Non-pigmented ciliary epithelial cell (primary cell): ENCODE measurements around the gene MAT1A.
A peak's percentile ranks its signal among the peaks of the same experiment; 100 is the strongest.
"Not testable (repeated sequence)": the region's sequence is repeated elsewhere in the genome, so short reads cannot be mapped to it uniquely, and the experiment has no call there.

Experiments used
- DNase-seq: peaks from one replicate; pipeline ENCODE4 v3.0.0-alpha.2; 2010; ENCODE audit warnings: low read depth

The MAT1A gene

DNA sequence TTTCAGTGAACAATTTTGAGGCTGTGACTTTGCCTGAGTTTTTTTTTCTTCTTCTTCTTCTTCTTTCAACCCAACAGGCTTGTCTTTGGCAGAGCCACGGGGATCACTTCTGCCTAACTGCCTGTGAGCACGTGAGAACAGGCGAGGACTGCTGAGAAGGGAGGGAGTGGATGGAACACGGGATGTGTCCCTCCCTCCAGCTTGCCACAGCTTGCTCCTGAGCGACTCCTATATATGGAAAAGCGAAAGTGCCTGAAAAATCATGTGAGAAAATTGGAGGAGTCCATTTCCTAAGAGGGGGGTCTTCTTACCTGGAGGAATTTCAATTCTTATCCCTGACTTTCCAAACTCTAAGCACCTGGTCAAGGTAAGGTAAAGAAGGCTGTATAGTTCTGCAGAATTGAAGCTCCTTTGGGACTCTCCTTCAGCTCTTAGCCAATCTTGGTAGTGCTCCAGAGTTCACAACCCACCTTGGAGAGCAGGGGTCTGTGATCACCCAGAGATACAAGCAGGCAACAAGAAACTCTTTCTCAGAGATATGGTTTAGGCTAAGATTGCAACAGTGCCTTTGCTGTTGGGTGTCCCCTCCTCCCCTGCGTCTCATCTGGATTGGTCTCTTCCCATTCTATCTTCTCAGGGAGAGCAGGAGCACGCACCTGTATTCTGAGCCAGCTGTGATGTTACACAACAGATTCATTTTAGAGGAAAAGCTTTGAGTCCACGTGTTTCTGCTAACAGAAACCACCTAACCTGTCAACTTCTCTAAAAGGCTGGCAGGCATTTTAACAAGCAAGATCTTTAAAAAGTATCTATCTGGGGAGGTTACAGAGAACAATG, at the start of gene MAT1A:
Gene MAT1A (minus strand): TSS at position 208 of the 837 bp plus-strand sequence. CDS start 235 bp downstream, outside the sequence.
- DNase-seq: no peak

DNA sequence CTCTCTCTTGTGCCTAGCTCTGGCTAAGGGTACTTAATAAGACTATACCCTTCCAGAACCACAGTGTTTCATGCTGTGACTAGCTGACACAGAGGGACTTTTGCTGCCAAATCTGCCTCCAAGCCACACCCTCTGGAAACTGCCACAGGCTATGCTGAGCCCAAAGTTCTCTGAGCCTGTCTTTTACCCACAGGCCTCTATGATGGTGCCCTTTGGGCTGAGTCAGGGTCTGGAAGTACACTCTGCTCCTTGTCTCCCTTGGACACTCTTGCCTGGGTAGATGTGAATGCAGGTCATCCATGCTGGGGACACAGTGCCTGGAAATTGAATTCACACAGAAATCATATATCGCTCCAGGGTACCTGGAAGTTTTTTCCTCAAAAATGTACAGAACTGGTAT, 44.5 kb upstream of the MAT1A start:
- no peak for DNase-seq

DNA sequence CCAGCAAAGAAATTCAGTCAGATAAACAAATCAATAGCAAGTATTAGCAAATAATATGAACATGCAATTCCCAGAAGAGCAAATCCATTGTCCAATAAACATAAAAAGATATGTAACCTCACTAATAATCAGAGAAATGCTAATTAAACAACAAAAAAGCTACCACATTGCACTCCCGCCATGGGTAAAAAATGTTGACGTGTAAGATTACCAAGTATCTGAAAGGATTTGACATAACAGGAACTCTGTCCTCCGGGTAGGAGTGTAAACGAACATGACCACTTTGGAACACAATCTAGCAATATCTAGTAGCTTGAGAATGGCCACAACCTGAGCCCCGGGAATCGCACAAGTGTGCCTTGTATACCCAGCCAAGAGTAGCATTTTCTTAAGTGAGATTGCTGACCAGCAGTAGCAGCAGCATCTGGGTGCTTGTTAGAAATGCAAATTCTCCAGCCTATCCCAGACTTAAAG, 35.5 kb upstream of the MAT1A start:
- no peak for DNase-seq

DNA sequence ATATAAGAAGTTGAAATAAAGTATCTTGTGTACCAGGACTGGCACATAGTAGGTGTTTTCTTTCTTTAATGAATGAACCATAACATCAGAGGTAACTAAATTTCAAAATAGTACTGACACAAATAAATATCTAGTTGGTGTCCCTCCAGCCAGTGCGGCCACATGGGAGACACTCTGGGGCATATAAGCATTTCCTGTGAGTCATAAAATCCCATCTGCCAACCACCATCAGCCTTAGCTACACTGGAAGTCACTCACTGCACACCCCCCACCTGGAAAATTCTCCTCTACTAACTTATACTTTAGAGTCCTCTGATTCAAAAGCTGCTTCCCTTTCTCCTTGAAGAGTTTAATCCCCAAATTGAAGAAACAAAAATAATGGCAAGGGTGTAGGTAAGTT, 34.6 kb upstream of the MAT1A start:
- peak; percentile 5 for DNase-seq

DNA sequence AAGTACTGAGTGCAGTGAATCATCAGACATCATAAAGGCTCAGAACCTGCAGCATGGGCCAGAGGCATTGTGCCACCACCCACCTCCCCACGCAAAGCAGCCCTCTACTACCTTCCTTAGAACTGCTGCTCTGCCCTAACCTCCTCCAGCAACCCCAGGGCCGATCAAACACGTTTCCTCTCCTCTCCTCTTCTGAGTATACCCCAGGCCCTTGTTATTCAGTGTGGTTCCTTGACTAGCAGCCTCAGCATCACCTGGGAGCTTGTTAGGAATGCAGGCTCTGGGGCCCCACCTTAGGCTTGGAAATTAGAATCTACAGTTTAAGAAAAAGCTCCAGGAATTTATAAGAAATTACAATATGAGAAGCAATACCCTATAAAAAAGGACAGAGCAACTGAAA, 33.9 kb upstream of the MAT1A start:
- no peak for DNase-seq

DNA sequence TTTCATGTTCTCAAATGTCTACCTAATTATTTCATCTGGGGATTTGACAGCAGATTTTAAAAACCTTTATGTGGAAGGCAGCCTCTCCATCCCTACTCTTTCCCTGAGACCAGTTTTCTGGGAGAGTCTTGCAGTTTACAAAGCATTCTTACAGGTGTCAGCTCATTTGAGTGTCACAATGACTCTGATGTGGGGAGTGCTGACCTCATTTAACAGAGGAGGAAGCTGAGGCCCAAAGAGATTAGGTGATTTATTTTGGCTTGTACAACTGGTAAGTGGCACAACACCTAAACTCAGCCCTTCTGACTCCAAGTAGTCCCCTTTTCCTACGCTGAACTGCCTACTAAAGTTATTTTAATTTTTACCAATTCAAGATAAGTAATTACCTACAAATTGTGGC, 33.3 kb upstream of the MAT1A start:
- DNase-seq: no peak

DNA sequence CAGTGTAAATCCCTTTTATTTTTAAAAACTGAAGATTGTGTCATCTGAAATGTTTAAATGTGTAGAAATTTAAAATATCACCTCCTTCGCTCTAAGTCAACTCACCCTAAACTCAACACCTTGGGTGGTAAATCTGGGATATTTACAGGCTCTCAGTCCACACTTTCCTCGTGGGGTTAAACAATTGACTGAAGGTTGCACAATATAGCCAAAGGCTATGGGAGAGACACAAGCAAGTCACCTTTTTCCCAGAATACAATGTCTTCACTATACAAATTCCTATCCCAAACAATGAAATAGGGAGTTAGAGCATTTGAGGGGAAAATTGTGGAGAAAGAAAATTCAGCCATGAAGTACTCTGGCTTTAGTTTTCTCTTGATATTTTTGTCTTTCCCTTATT, 32.7 kb upstream of the MAT1A start:
- no peak for DNase-seq

DNA sequence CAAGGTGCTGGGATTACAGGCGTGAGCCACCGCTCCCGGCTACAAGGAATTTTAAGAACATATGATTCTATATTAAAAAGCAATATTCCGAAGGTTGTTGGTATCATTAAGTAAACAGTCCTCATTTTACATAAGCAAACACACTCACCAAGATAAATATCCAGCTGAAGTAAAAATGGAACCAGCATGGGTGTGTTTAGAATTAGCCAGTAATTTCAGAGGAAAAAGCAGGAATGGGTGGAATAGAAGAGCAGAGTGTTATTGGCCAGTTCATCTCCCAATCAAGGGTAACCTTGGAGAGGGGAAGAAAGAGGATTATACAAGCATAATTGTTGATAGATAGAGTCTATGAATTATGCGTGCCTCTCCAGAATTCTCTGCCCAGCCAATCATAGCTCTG, 31.7 kb upstream of the MAT1A start:
- DNase-seq: no peak

DNA sequence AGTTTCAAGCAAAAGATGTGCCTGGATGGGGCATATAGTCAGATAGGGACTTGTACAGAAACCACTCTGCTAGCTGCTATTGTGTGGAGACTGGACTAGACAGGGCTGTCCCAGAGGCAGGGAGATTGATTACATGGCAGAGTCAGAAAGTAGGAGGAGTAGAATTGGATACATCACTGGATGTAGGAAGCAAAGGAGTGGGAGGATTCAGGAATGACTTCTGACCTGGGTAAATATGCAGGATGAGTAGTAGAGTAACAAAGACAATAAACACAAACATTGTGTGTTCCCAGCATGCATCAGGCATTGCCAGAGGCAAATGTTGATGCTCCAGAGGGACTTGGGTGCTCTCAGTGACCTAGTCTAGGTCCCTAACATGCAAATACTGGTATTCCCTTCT, 30.9 kb upstream of the MAT1A start:
- no peak for DNase-seq

DNA sequence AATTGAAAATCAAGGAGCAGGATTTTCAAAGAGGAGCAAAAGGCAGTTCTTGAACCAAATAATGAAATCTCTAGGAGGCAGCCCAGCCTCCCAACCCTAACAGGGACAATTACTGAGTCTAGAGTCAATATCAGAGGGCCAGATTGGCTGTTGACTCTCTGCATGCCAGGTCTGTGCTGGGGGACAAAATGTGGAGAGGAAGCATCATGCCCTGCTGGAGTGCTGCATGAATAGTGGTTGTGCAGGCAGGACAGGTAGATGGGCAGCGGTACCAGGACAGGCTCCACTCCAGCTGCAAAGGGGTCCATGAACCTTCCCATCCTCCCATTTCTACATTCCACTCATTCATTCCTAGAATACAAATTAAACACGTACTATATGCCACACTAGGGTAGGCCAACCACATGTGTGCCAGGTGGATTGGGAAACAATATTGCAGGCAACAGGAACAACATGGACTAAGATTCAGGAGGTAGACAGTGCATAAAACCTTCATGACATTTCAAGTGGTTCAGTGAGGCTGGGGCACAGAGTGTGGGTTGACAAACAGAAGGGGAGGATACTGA, 30.4 kb upstream of the MAT1A start:
- DNase-seq: no peak

DNA sequence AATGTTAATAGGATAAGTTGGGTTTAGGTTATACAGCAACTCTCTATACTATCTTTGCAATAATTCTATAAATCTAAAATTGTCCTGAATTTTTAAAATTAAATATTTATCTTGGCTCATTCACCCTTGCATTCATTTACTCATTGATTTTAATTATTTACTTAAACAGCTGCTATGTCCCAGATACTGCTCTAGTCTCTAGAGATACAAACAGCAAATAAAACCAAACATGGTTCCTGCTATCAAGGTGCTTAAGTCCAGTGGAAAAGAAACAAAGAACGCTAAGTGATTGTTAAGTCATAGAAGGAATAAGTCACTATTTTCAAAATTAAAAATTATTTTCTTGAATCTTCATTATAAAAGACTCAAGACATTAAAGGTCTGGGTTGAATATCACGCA, 29.9 kb upstream of the MAT1A start:
- DNase-seq: no peak

DNA sequence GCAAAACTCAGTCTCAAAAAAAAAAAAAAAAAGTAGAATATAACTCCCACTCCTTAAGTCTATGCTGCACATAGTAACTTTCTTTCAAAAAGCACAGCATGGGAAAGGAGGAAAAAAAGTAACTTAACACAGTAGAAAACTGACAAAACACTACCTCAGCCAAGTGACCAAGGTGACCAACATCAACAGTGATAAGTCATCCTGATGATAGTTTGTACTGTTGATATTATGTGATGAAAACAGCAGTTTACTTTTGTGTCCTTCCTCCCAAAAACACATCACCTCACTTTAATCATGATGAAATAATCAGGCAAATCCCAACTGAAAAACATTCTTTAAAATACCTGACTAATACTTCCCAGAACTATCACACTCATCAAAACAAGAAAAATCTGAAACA, 29.3 kb upstream of the MAT1A start:
- no peak for DNase-seq

DNA sequence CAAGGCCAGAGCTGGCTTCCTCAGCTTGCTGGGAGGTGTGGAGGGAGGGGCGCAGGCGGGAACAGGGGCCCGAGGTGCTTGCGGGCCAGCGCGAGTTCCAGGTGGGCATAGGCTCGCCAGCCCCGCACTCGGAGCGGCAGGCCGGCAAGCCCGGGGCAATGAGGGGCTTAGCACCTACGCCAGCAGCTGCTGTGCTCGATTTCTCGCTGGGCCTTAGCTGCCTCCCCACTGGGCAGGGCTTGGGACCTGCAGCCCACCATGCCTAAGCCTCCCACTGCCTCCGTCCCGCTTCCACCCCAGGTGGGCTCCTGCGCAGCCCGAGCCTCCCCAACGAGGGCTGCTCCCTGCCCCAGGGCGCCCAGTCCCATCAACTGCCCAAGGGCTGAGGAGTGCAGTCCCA, 25.9 kb upstream of the MAT1A start:
- DNase-seq: no peak

DNA sequence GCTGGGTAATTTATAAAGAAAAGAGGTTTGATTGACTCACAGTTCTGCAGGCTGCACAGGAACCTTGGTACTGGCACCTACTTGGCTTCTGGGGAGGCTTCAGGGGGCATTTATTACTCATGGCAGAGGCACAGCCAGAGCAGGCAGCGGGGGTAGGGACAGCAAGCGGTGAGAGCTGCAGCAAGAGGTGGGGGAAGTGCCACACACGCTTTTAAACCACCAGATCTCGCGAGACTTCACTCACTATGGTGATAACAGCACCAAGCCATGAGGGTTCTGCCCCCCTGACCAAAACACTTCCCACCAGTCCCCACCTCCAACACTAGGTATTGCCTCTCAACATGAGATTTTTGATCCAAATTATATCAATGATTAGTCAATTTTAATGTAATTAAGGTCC, 24.1 kb upstream of the MAT1A start:
- no peak for DNase-seq

DNA sequence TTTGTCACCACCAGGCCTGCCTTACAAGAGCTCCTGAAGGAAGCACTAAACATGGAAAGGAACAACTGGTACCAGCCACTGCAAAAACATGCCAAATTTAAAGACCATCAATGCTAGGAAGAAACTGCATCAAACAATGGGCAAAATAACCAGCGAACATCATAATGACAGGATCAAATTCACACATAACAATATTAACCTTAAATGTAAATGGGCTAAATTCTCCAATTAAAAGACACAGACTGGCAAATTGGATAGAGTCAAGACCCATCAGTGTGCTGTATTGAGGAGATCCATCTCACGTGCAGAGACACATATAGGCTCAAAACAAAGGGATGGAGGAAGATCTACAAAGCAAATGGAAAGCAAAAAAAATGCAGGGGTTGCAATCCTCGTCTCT, 16.5 kb upstream of the MAT1A start:
- DNase-seq: not testable (repeated sequence)

DNA sequence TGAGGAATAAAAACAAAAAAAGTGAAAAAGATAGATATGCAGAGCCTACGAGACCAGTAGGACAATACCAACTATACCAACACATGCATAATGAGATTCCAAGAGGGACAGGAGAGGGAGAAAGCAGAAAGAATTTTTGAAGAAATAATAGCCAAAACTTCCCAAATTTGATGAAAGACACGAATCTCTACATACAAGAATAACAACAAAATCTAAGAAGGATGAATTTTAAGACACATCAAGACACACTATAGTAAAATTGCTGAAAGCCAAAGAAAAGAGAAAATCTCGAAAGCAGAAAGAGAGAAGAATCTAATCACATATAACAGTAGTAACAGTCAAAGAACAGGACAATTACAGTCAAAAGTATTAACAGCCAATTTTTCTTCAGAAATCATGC, 7.5 kb upstream of the MAT1A start:
- no peak for DNase-seq

DNA sequence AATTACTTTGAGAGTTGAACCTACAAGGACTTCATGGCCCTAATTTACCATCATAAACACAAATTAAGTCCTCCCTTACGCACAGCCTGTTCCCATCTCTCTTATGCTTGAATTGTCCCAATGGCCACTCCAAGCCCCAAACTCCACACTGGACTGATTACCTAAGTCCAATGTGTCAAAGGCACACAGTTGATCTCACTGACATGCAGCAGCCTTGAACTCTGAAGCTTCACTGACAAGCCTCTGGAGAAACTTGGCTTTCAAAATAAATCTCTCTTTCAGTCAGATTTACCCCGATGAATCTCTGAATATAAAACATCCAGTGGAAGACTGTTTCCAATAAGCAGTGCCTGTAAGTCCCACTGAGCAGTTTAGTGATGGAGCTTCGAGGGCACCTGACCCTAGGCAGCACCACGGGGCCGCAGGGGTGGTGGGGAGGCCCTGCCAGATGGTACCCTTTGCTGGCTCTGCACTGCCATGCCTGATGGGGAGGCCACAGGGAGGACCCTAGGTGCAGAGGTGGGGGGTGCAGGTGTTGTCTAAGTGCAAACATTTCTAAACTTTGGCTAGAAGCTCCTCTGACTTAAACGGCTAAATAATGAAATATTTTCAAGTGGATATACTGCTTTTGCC, 3.3 kb upstream of the MAT1A start:
- DNase-seq: no peak

DNA sequence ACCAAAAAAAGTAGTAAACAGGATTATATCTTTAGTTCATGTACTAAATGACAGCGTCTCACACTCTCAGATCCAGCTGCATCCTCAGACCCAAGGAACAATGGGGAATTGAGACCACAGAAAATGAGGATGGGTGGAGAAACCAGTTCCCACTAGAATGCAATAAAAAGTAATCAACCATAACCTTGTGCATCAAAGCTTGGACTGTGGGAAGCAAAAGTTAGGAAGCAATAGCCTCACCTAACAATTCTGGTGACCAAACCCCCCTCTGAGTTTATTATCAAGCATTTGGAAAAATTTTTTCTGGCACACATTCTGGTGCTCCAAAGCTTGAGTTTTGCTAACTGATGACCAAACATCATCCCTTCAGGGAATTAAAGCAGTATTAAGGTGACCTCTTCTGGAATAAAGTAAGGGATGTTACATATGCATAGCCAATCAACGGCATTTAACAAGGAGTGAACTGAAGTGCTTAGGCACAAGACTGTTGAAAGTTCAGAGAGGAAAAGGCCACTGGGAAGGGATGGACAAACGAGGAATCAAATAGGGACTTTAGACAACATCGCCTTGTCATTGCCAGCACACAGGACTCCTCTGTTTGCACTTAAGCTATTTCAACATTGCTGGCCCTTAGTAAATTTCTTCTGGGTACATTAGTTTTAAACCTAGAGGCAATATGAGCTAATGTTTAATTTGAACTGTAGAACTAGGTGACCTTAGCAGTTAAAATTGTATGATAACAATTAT, 1.2 kb upstream of the MAT1A start:
- no peak for DNase-seq

DNA sequence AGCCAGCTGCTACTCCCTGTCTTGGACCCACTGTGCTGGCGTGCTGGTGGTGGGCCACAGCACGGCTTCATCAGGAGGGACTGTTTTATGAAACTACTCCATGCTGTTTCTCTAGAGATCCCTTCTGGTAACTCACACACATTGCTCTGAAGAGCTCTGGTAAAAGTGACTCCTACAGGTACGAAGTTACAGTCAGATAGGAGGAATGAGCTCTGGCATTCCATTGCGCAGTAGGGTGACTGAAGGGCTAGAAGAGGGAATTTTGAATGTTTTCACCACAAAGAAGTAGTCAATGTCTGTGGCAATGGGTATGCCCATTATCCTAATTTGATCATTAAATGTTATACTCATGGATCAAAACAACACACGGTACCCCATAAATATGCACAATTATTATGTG, 609 bp downstream of the MAT1A start:
- DNase-seq: no peak

DNA sequence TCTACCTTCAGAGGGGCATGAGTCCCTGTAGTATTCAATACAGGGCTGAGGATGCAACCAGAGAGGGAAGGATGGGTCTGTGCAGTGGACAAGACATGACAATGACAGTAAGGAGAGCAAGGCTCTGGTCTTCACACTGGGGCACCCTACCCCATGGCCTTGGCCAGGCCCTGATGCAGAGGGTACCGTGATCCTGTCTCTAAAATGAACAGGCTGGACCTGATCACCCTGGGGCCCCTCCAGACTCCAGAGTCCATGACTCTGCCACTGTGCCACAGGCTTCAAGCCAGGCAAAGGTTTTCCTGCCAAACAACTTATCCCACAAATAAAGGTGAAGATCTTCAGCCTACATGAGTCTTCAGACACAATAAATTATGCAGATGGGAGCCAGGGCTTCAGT, 4.9 kb downstream of the MAT1A start:
- no peak for DNase-seq

DNA sequence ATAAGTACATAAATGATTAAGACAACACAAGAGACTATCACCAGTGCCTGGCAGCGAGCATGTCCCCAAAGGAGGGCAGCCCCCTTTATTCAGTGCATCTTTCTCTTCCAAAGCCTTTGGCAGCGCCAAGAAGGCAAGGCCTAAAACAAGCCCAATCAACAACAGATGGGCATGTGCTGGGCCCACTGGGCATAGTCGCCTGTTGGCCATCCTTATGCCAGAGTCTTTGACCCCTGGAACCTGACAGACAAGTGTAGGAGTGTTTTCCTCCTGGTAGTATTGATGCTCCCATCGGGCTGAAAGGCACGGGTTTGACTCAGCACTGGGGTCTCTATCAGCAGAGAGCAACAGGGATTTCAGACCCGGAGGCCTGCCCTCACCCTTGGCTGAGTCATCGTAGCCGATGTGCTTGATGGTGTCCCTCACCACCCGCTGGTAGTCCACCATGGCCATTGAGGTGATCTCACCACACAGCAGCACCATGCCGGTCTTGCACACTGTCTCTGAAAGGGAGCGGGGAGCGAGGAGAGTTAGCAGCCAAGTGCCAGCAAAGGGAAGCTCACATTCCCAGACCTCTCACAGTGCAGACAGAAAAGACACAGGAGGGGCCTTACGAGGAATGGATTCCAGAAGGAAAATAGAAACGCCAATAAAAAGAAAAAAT, 5.8 kb downstream of the MAT1A start:
- DNase-seq: no peak

DNA sequence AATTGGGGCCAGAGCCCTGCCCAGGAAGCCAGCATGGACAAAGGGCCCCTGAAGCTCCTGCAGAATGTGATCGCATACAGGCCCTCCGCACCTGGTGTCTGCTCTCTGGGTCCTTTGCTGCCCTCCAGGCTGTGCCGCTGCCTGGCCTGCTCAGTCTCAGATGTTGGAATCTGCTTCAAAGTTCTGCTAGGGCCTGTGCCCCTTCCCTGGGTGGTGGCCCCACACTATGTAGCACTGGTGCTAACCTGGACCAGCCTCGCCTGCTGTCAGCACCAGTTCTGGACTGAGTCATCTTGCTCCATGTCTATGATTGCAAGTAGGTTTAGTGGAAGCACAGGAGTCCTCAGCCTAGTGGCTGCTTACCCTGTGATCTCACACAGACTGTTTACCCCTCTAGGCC, 6.3 kb downstream of the MAT1A start:
- no peak for DNase-seq
